NT2/D1 (cell line): ENCODE results near the gene AP2A2.

Experiments used
- DNase-seq: peaks from one replicate; pipeline ENCODE4 v3.0.0-alpha.2; 2011; ENCODE audit warnings: low read depth, low spot score
- H3K27me3 ChIP-seq: 2 replicates; pipeline ENCODE4 v1.6.0; 2011; ENCODE audit warnings: mild to moderate bottlenecking; ENCODE audit not compliant: insufficient read length, insufficient read depth
- H3K36me3 ChIP-seq: 2 replicates; pipeline ENCODE4 v1.6.1; 2011; ENCODE audit warnings: mild to moderate bottlenecking, low read length, mixed read lengths; ENCODE audit not compliant: insufficient read depth, insufficient read length
- H3K4me1 ChIP-seq: 2 replicates; pipeline ENCODE4 v1.5.1; 2011; ENCODE audit not compliant: insufficient read depth, insufficient read length
- H3K4me3 ChIP-seq: 2 replicates; pipeline ENCODE4 v1.5.1; 2011; ENCODE audit warnings: low read depth; ENCODE audit not compliant: insufficient read length
- H3K9ac ChIP-seq: 2 replicates; pipeline ENCODE4 v1.6.0; 2011; ENCODE audit warnings: low read depth; ENCODE audit not compliant: insufficient read length
- H3K9me3 ChIP-seq: 2 replicates; pipeline ENCODE4 v1.5.1; 2011; ENCODE audit warnings: mild to moderate bottlenecking, low read length; ENCODE audit not compliant: insufficient read depth
- SUZ12 ChIP-seq: IDR thresholded peaks from 2 replicates; pipeline ENCODE4 v1.6.1; 2011; ENCODE audit not compliant: insufficient read length, insufficient read depth; ENCODE audit errors: extremely low read depth
- YY1 ChIP-seq: IDR thresholded peaks from 2 replicates; pipeline ENCODE4 v1.6.1; 2011; ENCODE audit not compliant: insufficient read length, insufficient read depth
- ZNF274 ChIP-seq: IDR thresholded peaks from 2 replicates; pipeline ENCODE4 v1.6.1; 2011; ENCODE audit warnings: mild to moderate bottlenecking, low read depth, low read length

AP2A2 gene

DNA sequence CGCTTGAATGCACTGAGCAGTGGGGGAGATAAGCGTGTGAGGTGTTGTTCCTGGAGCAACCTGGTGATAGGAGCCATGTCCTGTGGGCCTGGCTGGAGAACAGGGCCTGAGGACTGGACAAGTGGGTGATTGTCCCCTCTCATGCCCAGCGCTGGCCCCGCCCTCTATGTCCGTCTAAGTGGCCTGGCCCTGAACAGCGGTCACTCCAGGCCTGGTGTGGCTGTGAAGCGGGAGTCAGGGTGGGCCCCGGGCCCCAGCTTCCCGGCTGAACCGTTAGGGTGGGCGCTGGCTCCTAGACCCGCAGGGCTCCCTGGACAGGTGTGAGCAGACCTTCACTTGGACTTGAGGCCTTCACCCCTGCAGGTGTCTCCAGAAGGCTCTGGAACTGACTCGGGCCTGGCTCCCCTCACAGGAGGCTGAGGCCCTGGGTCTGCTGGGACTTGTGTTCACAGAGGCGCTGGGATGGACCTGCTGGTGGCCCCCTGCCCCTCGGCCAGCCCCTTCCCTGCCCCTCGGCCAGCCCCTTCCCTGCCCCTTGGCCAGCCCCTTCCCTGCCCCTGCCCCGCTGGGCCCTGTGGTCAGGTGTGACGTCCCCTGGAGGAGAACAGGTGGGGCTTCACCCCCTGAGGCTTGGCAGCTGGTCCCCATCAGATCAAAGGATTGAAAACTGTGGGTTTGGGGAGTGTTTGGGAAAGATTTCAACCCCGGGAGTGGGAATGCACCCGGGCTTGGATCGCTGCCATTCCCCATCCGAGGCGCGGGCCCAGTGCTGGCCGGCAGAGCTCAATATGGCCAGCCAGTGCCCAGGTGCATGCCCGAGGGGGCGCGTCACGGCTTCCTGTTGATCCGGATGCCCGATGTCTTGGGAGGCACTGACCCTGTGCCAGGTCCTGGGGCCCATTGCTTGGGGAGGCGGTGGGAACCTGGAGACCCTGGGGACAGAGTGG is 114.1 kb downstream of the AP2A2 start:
- no peak for TF ChIP-seq SUZ12
- TF ChIP-seq YY1, result no peak
- TF ChIP-seq ZNF274, result no peak
- H3K27me3 ChIP-seq, result no peaks in the 10 kb centered on the region
- H3K4me1 ChIP-seq, result peaks cover 9% of the 10 kb centered on the region
- H3K4me3 ChIP-seq, result no peak overlapping the region
- DNase-seq, result no peak
- no peak overlapping the region for H3K9ac ChIP-seq
- no peaks in the 10 kb centered on the region for H3K36me3 ChIP-seq
- no peaks in the 10 kb centered on the region for H3K9me3 ChIP-seq

DNA sequence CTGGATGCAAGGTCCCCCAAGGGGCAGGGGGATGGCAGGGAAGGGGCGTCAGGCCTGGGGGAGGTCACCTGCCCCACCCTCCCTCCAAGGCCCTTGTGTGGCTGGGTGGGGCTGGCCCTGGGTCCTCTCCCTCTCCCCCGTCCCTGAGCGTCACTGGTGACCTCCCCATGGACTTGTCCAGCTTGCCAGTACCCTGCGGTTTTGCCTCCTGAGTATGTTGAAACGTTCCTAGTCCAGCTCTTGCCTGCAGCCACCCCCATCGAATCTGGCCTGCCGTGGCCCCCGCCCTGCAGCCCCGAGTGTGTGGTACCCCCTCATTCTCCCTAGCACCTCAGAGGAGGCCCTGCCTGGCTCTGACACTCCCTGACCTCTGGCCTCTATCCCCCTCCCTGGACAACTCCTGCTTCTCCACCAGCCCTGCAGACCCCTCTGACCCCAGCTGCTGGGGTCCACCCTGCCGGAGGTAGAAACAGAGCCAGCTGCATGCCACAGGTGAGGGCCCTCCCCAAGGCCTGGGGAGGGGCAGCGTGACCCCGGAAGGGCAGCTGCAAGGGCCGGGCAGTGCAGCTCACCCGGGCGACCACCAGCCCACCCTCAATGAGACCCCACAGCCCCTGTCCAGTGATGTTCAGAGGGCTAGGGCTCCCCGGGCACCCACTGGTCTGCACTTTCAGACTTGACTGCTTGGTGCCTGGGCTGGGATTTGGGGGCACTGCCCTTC is 114.9 kb downstream of the AP2A2 start:
- Histone ChIP-seq H3K36me3 (no peaks in the 10 kb centered on the region), H3K4me1 (peaks cover 6% of the 10 kb centered on the region)

DNA sequence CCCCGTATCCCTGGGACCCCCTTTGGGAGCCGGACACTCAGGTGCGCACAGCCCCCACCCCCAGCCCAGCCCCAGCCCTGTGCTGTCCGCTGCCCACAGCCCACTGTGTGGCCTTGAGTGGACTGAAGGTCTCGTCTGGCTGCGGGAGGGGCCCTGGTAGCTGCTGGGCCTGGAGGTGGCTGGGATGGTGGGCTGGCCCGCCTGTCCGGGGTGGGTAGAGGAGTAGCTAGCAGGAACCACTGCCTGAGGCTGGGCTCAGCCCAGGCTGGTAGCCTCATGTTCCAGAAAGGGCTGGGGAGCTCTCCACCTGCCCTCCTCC is 115.4 kb downstream of the AP2A2 start:
- DNase-seq, result no peak
- H3K27me3 ChIP-seq, result no peaks in the 10 kb centered on the region
- no peak overlapping the region for H3K9ac ChIP-seq
- H3K4me3 ChIP-seq, result no peak overlapping the region
- H3K9me3 ChIP-seq, result no peaks in the 10 kb centered on the region
- H3K4me1 ChIP-seq, result peaks cover 6% of the 10 kb centered on the region
- no peaks in the 10 kb centered on the region for H3K36me3 ChIP-seq
- TF ChIP-seq SUZ12 (no peak), ZNF274 (no peak), YY1 (no peak)

More for the DNA sequence above, 114.9 kb downstream of the AP2A2 start:
- no peak overlapping the region for H3K4me3 ChIP-seq
- H3K27me3 ChIP-seq, result no peaks in the 10 kb centered on the region
- H3K9ac ChIP-seq, result no peak overlapping the region
- no peaks in the 10 kb centered on the region for H3K9me3 ChIP-seq
- no peak for DNase-seq
- TF ChIP-seq YY1 (no peak), ZNF274 (no peak), SUZ12 (no peak)

DNA sequence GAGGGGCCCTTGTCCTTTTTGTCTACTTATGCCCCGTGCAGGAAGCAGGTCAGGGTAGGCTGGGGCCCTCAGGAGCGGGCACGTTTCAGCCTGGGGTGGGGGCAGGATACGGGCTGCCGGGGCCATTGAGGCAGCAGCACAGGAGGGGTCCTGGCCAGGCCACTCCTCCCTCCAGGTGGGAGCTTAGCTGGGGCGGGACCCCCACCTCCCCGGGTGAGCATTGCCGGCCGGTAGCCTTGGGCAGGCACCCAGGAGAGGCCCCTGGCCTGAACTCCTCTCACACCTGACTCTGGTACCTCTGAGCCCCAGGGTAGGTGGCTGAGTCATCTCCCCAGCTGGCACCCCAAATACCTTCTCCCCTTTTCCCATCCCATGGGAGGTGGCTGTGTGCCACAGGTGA is 115.8 kb downstream of the AP2A2 start:
- H3K36me3 ChIP-seq, result no peaks in the 10 kb centered on the region
- DNase-seq, result no peak
- no peak overlapping the region for H3K9ac ChIP-seq
- H3K9me3 ChIP-seq, result no peaks in the 10 kb centered on the region
- no peaks in the 10 kb centered on the region for H3K27me3 ChIP-seq
- TF ChIP-seq YY1 (no peak), SUZ12 (no peak), ZNF274 (no peak)
- peaks cover 6% of the 10 kb centered on the region for H3K4me1 ChIP-seq
- H3K4me3 ChIP-seq, result no peak overlapping the region

DNA sequence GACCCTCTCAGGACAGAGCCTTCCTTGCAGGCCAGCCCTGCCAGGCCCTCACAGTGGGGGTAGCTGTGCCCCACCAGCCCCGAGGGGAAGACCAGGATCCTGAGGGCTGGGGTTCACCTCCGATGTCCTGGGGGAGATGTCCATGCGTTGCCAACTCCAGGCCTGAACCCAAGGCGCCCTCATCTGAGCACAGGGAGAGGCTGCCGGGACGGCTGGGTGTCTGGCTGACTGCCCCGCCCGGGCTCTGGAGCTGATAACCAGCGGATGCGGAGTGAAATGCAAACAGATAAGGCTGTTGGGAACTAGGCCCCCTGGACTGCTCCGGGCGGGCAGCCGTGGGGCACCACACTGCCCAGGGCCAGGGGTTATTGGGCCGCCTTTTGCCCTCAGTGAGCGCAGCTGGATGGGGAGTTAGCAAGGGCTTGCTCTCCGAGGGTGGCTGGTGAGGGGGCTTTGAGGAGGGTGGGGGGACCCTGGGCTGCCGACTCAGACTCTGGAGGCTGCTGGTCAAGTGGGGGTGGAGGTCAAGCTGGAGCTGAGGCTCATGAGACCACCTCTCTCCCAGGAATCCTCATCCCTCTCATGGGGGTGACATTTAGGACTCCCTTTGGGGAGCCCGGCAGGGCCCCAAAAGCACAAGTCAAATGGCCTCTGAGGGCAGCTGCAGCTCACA is 116.4 kb downstream of the AP2A2 start:
- DNase-seq, result no peak
- Histone ChIP-seq H3K27me3 (no peaks in the 10 kb centered on the region), H3K4me1 (peaks cover 6% of the 10 kb centered on the region), H3K9ac (no peak overlapping the region), H3K36me3 (no peaks in the 10 kb centered on the region), H3K4me3 (no peak overlapping the region), H3K9me3 (no peaks in the 10 kb centered on the region)
- TF ChIP-seq YY1, result no peak
- no peak for TF ChIP-seq SUZ12
- no peak for TF ChIP-seq ZNF274

DNA sequence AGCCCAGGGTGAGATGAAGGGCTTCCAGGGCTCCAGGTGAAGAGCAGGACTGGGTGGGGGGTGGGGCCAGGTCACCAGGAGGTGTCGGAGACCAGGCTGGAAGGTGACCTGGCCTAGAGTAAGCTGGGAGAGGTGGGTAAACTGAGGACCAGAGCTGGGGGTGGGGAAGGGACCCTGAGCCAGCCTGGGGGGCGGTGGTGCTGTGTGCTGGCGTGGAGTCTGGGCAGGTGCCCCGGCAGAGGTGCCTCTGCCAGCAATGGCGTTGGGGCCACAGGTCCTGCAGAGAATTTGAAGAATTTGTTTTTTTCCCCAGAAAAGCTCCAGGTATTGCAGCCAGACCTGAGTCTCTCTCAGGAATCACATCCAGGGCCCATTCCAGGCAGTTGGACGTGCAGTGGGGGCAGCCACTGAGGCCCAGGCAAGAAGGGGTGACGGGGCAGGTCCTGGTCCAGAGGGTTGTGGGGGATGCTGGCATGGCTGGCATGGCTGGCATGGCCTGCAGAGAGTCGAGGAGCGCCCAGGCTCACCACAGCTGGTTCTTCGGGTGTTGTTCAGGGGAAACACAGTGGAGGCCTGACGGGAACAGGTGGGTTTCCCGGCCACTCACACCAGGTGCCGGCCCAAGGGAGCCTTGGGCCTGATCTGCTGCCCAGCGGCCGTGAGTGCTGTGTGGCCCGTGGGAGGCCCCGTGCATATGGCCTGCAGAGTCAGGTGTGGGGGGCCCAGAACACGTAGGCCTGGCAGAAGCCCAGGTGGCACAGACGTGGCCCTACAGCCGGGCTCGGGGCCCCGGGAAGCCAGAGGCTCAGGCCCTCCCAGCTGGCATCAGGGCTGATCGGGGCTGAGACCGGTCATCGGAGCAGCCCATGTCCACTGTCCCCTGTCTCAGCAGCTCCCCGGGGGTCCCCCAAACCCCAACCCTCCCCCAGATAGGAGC is 117.2 kb downstream of the AP2A2 start:
- no peak for TF ChIP-seq YY1
- TF ChIP-seq SUZ12, result no peak
- no peak for TF ChIP-seq ZNF274
- Histone ChIP-seq H3K9ac (no peak overlapping the region), H3K9me3 (no peaks in the 10 kb centered on the region), H3K36me3 (no peaks in the 10 kb centered on the region), H3K4me1 (peaks cover 6% of the 10 kb centered on the region), H3K27me3 (no peaks in the 10 kb centered on the region), H3K4me3 (no peak overlapping the region)
- DNase-seq, result no peak
